Measurements from ENCODE around the gene EFCAB12. TPM values are rescaled to one million over a fixed set of nuclear protein-coding genes. Genes with fewer than 3 reads are reported as not detected.
"Not testable (repeated sequence)": the region's sequence is repeated elsewhere in the genome, so short reads cannot be mapped to it uniquely, and the experiment has no call there.

Gene EFCAB12
- total RNA-seq, 2 experiments from 2014 or later, result 0.69 TPM

- H3K4me1 Mint-ChIP-seq, result no peaks in the 10 kb centered on the region
- H3K9me3 Mint-ChIP-seq, result no peaks in the 10 kb centered on the region
- no peak overlapping the region for H3K27ac Mint-ChIP-seq
- no peaks in the 10 kb centered on the region for H3K36me3 Mint-ChIP-seq (ENCODE audit: low read depth)
- ChIA-PET POLR2A (no interaction called here), CTCF (interaction anchor here (5.3 kb wide), 1 partner anchor 15 kb away, joined by 25 read pairs; no protein-coding TSS in a partner anchor)
- no peaks in the 10 kb centered on the region for H3K27me3 Mint-ChIP-seq
- no peak overlapping the region for H3K4me3 Mint-ChIP-seq
- DNase-seq, result no peak
These were observed 13.1 kb downstream of the EFCAB12 start for GRCh38 chr3:129415378-129415777.

DNA sequence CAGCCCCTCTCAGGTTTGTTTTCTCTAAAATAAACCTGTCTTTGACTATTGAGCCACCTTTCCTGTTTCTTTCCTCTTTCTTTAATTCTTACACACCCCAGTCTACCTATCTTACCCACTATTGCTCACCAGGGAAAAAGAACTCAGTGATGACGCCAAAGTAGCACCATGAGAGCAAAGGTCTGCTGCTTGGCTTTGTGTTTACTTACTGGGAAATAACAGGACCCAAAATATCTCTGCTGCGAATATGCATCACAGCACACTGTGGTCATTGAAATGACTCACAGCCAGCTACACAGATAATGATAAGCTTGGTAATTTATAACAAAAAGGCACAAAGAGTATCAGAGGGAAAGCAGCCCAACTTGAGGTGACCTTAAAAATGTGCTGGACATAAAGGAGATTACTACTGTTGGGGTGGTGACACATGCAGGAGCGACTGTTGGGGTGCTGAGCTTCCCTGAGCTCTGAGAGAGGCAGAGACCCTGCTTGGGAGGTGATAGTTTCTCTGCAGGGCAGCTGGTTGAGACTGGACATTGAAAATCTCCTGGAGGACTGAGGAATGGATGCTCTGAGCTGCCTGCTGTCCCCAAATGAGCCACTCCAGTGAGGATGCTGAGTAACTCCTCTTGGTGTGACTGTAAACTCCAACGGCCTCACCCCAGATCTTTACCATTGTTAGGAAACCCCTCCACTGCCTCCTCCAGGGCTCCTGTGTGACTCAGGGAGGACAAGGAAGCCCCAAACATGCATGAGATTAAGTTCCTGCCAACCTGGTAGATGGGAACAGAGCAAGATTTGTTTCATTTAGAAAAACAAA is 14.5 kb downstream of the EFCAB12 start:
- POLR2A ChIA-PET, result no interaction called here
- H3K36me3 Mint-ChIP-seq (ENCODE audit: low read depth), result no peaks in the 10 kb centered on the region
- no peaks in the 10 kb centered on the region for H3K4me1 Mint-ChIP-seq
- H3K4me3 Mint-ChIP-seq, result no peak overlapping the region
- CTCF ChIA-PET, result interaction anchor here (0.9 to 5.3 kb wide), 4 partner anchors 9 to 26 kb away, joined by 3 to 25 read pairs (median 4); partner anchors contain the start of genes IFT122 and MBD4
- no peak for DNase-seq
- no peak overlapping the region for H3K27ac Mint-ChIP-seq
- H3K27me3 Mint-ChIP-seq, result no peaks in the 10 kb centered on the region
- no peaks in the 10 kb centered on the region for H3K9me3 Mint-ChIP-seq

- not testable (repeated sequence) for H3K27ac Mint-ChIP-seq
These were observed 15.2 kb downstream of the EFCAB12 start for GRCh38 chr3:129413238-129413637.

GRCh38 chr3:129412542-129413198 is 15.8 kb downstream of the EFCAB12 start:
- POLR2A ChIA-PET, result no interaction called here
- CTCF ChIA-PET, result interaction anchor here (1.0 to 5.3 kb wide), 4 partner anchors 12 to 47 kb away, joined by 3 to 25 read pairs (median 3); partner anchors contain the start of genes IFT122 and MBD4
- Mint-ChIP-seq H3K36me3 (ENCODE audit: low read depth) (no peaks in the 10 kb centered on the region), H3K27ac (no peak overlapping the region), H3K4me3 (no peak overlapping the region), H3K27me3 (no peaks in the 10 kb centered on the region), H3K9me3 (no peaks in the 10 kb centered on the region), H3K4me1 (no peaks in the 10 kb centered on the region)
- no peak for DNase-seq

More at GRCh38 chr3:129413238-129413637, 15.2 kb downstream of the EFCAB12 start:
- H3K27me3 Mint-ChIP-seq; H3K9me3 Mint-ChIP-seq; H3K36me3 Mint-ChIP-seq (ENCODE audit: low read depth); DNase-seq; H3K4me1 Mint-ChIP-seq; H3K4me3 Mint-ChIP-seq; POLR2A ChIA-PET: not testable (repeated sequence)
- CTCF ChIA-PET, result interaction anchor here (1.0 to 5.3 kb wide), 4 partner anchors 8 to 26 kb away, joined by 3 to 25 read pairs (median 4); partner anchors contain the start of genes IFT122 and MBD4

GRCh38 chr3:129410971-129411370 is 17.5 kb downstream of the EFCAB12 start:
- ChIA-PET POLR2A (no interaction called here), CTCF (interaction anchor here (1.3 kb wide), 1 partner anchor 9 kb away, joined by 3 read pairs; no protein-coding TSS in a partner anchor)
- no peak overlapping the region for H3K4me3 Mint-ChIP-seq
- H3K4me1 Mint-ChIP-seq, result no peaks in the 10 kb centered on the region
- no peak overlapping the region for H3K27ac Mint-ChIP-seq
- no peaks in the 10 kb centered on the region for H3K27me3 Mint-ChIP-seq
- no peaks in the 10 kb centered on the region for H3K9me3 Mint-ChIP-seq
- H3K36me3 Mint-ChIP-seq (ENCODE audit: low read depth), result no peaks in the 10 kb centered on the region
- no peak for DNase-seq

DNA sequence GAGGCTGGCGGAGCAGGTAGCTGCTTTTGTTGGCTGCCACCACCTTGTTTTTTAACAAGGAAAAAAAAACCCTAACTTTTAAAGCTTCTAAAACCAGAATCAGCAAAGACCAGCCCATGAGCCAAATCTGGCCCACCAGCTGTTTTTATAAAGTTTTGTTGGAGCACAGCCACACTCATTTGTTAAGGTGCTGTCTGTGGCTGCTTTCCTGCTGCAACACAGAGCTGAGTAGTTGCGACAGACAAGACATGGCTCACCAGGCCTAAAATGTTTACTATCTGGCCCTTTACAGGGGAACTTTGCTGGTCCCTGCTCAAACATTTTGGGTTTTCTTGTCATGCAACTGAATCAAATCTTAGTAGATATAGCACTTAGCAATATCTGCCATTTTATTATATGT is 18.9 kb downstream of the EFCAB12 start:
- no peaks in the 10 kb centered on the region for H3K4me1 Mint-ChIP-seq
- H3K27me3 Mint-ChIP-seq, result no peaks in the 10 kb centered on the region
- CTCF ChIA-PET, result interaction anchor here (1.6 to 3.1 kb wide), 2 partner anchors 10 to 17 kb away, joined by 3 to 12 read pairs; no protein-coding TSS in a partner anchor
- H3K9me3 Mint-ChIP-seq, result no peaks in the 10 kb centered on the region
- H3K4me3 Mint-ChIP-seq, result no peak overlapping the region
- POLR2A ChIA-PET, result interaction anchor here (0.7 kb wide), 1 partner anchor 147 kb away, joined by 3 read pairs; no protein-coding TSS in a partner anchor
- no peak overlapping the region for H3K27ac Mint-ChIP-seq
- DNase-seq, result no peak
- H3K36me3 Mint-ChIP-seq (ENCODE audit: low read depth), result no peaks in the 10 kb centered on the region

DNA sequence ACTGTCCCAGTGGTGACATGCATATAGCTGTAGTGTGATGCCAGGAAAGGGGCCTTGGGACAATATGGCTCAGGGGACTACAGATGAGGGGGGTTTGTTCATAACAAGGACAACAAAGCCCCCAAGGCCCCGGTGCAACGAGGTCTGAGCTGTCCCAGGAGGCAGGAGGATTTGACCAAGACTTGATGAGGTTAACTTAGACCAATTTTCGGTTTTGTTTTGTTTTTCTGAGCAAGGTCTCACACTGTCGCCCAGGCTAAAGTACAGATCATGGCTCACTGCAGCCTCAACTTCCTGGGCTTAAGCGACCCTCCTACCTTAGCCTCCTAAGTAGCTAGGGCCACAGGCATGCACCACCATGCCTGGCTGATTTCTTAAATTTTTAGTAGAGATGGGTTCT is 23.8 kb downstream of the EFCAB12 start:
- H3K9me3 Mint-ChIP-seq, result no peaks in the 10 kb centered on the region
- no peak overlapping the region for H3K27ac Mint-ChIP-seq
- no peak for DNase-seq
- ChIA-PET CTCF (interaction anchor here (1.1 kb wide), 1 partner anchor 9 kb away, joined by 4 read pairs; no protein-coding TSS in a partner anchor), POLR2A (no interaction called here)
- H3K36me3 Mint-ChIP-seq (ENCODE audit: low read depth), result no peaks in the 10 kb centered on the region
- H3K4me3 Mint-ChIP-seq, result no peak overlapping the region
- H3K4me1 Mint-ChIP-seq, result peaks cover 3% of the 10 kb centered on the region
- no peaks in the 10 kb centered on the region for H3K27me3 Mint-ChIP-seq

GRCh38 chr3:129404130-129404529 is 24.3 kb downstream of the EFCAB12 start:
- DNase-seq, result no peak
- Mint-ChIP-seq H3K4me3 (no peak overlapping the region), H3K27me3 (no peaks in the 10 kb centered on the region), H3K27ac (no peak overlapping the region), H3K9me3 (no peaks in the 10 kb centered on the region), H3K4me1 (peaks cover 5% of the 10 kb centered on the region), H3K36me3 (ENCODE audit: low read depth) (no peaks in the 10 kb centered on the region)
- POLR2A ChIA-PET, result no interaction called here
- CTCF ChIA-PET, result interaction anchor here (1.7 kb wide), 1 partner anchor 19 kb away, joined by 3 read pairs; no protein-coding TSS in a partner anchor

GRCh38 chr3:129403450-129403849 is 25.0 kb downstream of the EFCAB12 start:
- no peak for DNase-seq
- Mint-ChIP-seq H3K4me3 (no peak overlapping the region), H3K27ac (no peak overlapping the region), H3K9me3 (no peaks in the 10 kb centered on the region), H3K4me1 (peaks cover 9% of the 10 kb centered on the region), H3K27me3 (no peaks in the 10 kb centered on the region), H3K36me3 (ENCODE audit: low read depth) (no peaks in the 10 kb centered on the region)
- ChIA-PET POLR2A (no interaction called here), CTCF (interaction anchor here (0.9 to 1.7 kb wide), 3 partner anchors 11 to 387 kb away, joined by 3 read pairs; no protein-coding TSS in a partner anchor)

GRCh38 chr3:129402616-129403015 is 25.8 kb downstream of the EFCAB12 start:
- H3K9me3 Mint-ChIP-seq, result no peaks in the 10 kb centered on the region
- no peak for DNase-seq
- no peak overlapping the region for H3K27ac Mint-ChIP-seq
- H3K4me3 Mint-ChIP-seq, result no peak overlapping the region
- peaks cover 2% of the 10 kb centered on the region for H3K36me3 Mint-ChIP-seq (ENCODE audit: low read depth)
- ChIA-PET CTCF (interaction anchor here (0.9 to 2.3 kb wide), 4 partner anchors 11 to 387 kb away, joined by 3 to 6 read pairs (median 3); no protein-coding TSS in a partner anchor), POLR2A (no interaction called here)
- H3K4me1 Mint-ChIP-seq, result peaks cover 16% of the 10 kb centered on the region
- no peaks in the 10 kb centered on the region for H3K27me3 Mint-ChIP-seq

DNA sequence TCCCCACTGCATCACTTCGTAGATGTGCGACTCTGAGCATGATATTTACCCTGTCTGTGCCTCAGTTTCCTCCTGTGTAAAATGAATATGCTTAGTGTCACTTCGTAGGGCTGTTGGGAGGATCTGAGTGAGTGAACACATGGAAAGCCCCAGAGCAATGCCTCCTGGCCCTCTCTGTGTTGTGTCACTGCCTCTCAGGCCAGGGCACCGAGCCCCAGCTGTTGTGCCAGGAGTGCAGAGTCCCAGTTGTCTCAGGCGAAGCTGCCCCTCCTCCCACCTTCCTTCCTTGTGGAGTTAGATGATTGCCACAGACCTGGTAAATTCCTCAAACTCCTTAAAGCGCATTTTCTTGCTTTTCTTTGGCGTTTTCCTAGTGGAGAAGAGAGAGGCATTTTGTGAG is 26.2 kb downstream of the EFCAB12 start:
- POLR2A ChIA-PET, result no interaction called here

GRCh38 chr3:129399895-129400357 is 28.5 kb downstream of the EFCAB12 start:
- POLR2A ChIA-PET, result interaction anchor here (0.6 kb wide), 1 partner anchor 17 kb away, joined by 6 read pairs; no protein-coding TSS in a partner anchor

More for the DNA sequence above, 26.2 kb downstream of the EFCAB12 start:
- no peak for DNase-seq
- Mint-ChIP-seq H3K36me3 (ENCODE audit: low read depth) (peaks cover 2% of the 10 kb centered on the region), H3K9me3 (no peaks in the 10 kb centered on the region), H3K27ac (no peak overlapping the region), H3K4me3 (no peak overlapping the region), H3K4me1 (peaks cover 20% of the 10 kb centered on the region), H3K27me3 (no peaks in the 10 kb centered on the region)
- CTCF ChIA-PET, result interaction anchor here (1.0 to 2.9 kb wide), 5 partner anchors 8 to 21 kb away, joined by 3 to 25 read pairs (median 3); no protein-coding TSS in a partner anchor

More at GRCh38 chr3:129399895-129400357, 28.5 kb downstream of the EFCAB12 start:
- peak overlapping the region; percentile 97 for H3K27ac Mint-ChIP-seq
- no peaks in the 10 kb centered on the region for H3K9me3 Mint-ChIP-seq
- DNase-seq, result no peak
- peaks cover 18% of the 10 kb centered on the region for H3K36me3 Mint-ChIP-seq (ENCODE audit: low read depth)
- peaks cover 37% of the 10 kb centered on the region for H3K4me1 Mint-ChIP-seq
- H3K4me3 Mint-ChIP-seq, result peak overlapping the region; percentile 90
- no peaks in the 10 kb centered on the region for H3K27me3 Mint-ChIP-seq
- CTCF ChIA-PET, result interaction anchor here (0.6 to 2.9 kb wide), 13 partner anchors 8 to 205 kb away, joined by 3 to 25 read pairs (median 4); partner anchors contain the start of gene MBD4

Measured in activated CD4-positive, alpha-beta T cell treated with anti-CD3 and anti-CD28 coated beads, Interleukin-2, amount 10 ng/mL, durations not matched to agents 7 days and 5 days (primary cell).